HCEC 1CT (cell line): ENCODE data around the gene KIF2A.

Source experiments
- DNase-seq: peaks from one replicate; pipeline ENCODE4 v3.0.0-alpha.2; 2017

The KIF2A gene

GRCh38 chr5:62386824-62387223, 80.8 kb downstream of the KIF2A start:
- peak; percentile 25 for DNase-seq

GRCh38 chr5:62395210-62395950, 89.4 kb downstream of the KIF2A start:
- DNase-seq: peak; percentile 59

GRCh38 chr5:62403411-62404250, 97.6 kb downstream of the KIF2A start, which contains the start of gene DIMT1:
TSS of gene DIMT1 (minus strand) at chr5:62403905. CDS start at chr5:62403772, 133 bp downstream.
- DNase-seq: peak; percentile 98

GRCh38 chr5:62412549-62413329, 106.7 kb downstream of the KIF2A start, which contains the start of gene IPO11:
TSS of gene IPO11 (plus strand) at chr5:62412763. CDS start at chr5:62437280, 24,517 bp downstream.
- DNase-seq: peak; percentile 99

- no peak for DNase-seq
Measured at GRCh38 chr5:62413711-62414110, 107.7 kb downstream of the KIF2A start.

GRCh38 chr5:62418462-62419076, 112.6 kb downstream of the KIF2A start:
- DNase-seq: no peak

GRCh38 chr5:62419609-62420008, 113.6 kb downstream of the KIF2A start:
- DNase-seq: no peak

- no peak for DNase-seq
Measured at GRCh38 chr5:62421414-62421813, 115.4 kb downstream of the KIF2A start.

GRCh38 chr5:62424763-62425162, 118.8 kb downstream of the KIF2A start:
- DNase-seq: no peak

- DNase-seq: no peak
Measured at GRCh38 chr5:62431735-62432620, 126.0 kb downstream of the KIF2A start.

GRCh38 chr5:62432621-62433064, 126.6 kb downstream of the KIF2A start:
- DNase-seq: no peak
